Activated naive CD4-positive, alpha-beta T cell treated with anti-CD3 and anti-CD28 coated beads, Interleukin-2, amount 50 U/mL, for 72 hours (primary cell): ENCODE results near the gene FAM219B. TPM values are rescaled to one million over a fixed set of nuclear protein-coding genes. Genes with fewer than 3 reads are reported as not detected.
"Not testable (repeated sequence)": the region's sequence is repeated elsewhere in the genome, so short reads cannot be mapped to it uniquely, and the experiment has no call there.

ENCODE experiments used
- ATAC-seq, 2 donors: fragments of 150-1000 bp; cut with Tn5 transposase; 2 replicates each; pipeline ENCODE4 v1.10.0; 2021; ENCODE audit warnings: mild to moderate bottlenecking in 2 of 2, moderate library complexity in 2 of 2
- DNase-seq, 2 donors: peaks; one replicate each; pipeline ENCODE4 v3.0.0; 2021 to 2022; ENCODE audit warnings: low spot score in 2 of 2
- H3K27ac Mint-ChIP-seq, 2 donors: one replicate each; pipeline ENCODE4 v1.8.0; 2022; ENCODE audit warnings: mild to moderate bottlenecking in 2 of 2, mixed read lengths in 2 of 2
- H3K36me3 Mint-ChIP-seq, 2 donors: one replicate each; pipeline ENCODE4 v1.8.0; 2022; ENCODE audit warnings: mixed read lengths in 2 of 2
- H3K9me3 Mint-ChIP-seq, 2 donors: one replicate each; pipeline ENCODE4 v1.8.0; 2022; ENCODE audit warnings: mixed read lengths in 2 of 2
- total RNA-seq, 2 donors: library from RNA; stranded (reverse); gene quantifications; one replicate each; pipeline ENCODE4 v1.2.3, GENCODE V29; 2022

The FAM219B gene, protein sequence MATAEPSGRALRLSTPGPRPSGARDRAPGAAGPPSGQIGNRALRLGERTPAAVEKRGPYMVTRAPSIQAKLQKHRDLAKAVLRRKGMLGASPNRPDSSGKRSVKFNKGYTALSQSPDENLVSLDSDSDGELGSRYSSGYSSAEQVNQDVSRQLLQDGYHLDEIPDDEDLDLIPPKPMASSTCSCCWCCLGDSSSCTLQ
- 10 to 100 TPM; 61.7 to 66.2 TPM for total RNA-seq

DNA sequence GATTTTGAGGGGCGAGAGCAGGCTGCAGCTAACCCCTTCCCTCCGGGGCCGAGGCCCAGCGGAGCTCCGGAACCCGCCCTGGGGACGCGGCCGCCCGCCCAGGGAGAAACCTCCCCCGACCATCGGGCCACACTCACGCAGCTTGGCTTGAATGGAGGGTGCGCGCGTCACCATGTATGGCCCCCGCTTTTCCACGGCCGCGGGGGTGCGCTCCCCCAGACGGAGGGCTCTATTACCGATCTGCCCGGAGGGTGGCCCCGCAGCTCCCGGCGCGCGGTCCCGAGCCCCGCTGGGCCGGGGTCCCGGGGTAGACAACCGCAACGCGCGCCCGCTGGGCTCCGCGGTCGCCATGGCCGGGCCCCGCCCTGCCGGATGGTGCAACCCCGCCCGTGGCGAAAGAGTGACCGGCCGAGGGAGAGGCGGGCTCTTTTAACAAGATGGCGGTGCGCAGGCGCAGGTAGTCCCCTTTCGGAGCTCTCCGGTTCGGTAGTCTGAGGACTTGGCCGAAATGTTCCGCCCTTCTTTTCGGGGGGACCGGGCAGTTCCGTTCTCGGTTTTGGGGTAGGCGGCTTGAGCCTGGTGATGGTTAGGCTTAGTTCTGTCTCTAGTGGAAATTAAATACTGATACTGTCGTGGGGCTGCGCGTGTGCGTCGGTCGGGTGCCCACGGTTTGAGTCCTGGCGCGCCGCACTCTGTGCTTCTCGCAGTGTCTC is at the start of gene FAM219B:
Gene FAM219B, minus strand, starts transcription at position 402 of the 713 bp plus-strand sequence. Its CDS starts 51 bp downstream, at position 351.
- Mint-ChIP-seq H3K27ac (peak within 1 kb of the TSS; percentile 93 to 96), H3K9me3 (no peaks in the 10 kb centered on the region)
- peak; percentile 86 to 92 for ATAC-seq

DNA sequence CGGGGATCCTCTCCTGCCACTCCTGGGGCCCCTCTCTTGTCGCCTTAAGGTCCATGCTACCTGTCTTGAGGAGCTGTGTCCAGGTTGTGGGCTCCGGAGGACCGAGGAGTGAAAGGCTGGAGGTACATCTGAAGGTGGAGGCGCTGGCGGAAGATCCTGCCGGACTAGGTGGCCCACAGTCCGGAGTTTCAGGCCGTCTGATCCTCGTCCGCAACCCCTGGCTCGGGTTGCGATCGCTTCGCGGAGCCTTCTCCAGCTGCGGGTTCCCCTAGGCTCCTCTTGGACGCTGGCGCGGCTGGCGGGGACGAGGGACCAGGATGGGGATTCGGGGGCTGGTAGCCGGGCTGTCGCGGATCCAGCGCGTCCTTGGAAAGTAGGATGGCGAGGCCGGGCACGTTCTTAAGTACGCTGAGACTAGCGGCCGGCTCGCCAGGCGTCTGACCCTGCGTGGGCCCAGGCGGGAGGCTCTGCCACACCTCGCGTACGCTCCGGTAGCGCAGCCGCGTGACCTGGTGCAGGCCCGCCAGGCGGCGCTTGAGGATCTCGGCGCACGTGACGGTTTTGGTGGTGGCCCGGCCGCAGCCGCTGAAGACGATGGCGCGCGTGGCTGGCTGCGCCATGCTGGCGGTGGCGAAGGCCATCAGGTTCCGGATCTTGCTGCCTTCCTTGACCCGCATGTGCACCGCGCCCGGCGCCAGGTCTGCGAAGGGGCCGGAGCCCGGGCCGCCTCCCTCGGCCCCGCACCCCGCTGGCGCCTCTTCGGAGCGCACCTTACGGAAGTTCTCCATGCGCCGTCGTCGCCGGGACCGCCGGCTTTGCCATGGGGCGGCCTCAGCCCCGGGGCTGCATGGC is 49.4 kb upstream of the FAM219B start:
- no peaks in the 10 kb centered on the region for H3K36me3 Mint-ChIP-seq
- no peaks in the 10 kb centered on the region for H3K9me3 Mint-ChIP-seq
- DNase-seq: peak; percentile 73 to 79
- no peak overlapping the region for H3K27ac Mint-ChIP-seq
- peak; percentile 58 to 69 for ATAC-seq

More for the DNA sequence above, at the start of gene FAM219B:
- peak; percentile 75 to 89 for DNase-seq
- peaks cover 16 to 31% of the 10 kb centered on the region in 2 donors for H3K36me3 Mint-ChIP-seq

DNA sequence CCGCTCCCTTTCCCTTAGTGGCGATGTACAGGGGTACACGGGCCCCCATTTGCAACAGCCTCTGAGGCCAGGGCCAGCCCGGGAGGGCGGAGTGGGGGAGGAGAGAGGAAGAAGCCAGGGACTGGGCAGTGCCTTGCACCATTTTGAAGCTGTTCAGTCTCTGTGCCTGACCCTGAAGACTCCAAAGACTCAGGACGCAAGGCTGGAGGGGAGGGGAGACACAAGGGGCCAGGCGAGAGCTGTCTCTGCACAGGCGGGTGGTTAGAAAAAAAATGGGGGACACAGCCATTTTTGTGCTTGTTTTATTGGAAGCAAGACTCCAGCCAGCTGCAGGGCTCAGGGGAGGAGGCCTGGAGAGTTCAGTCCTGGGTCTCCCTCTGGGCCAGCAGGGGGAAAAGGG is 48.4 kb upstream of the FAM219B start:
- ATAC-seq (no peak), DNase-seq (no peak)
- Mint-ChIP-seq H3K27ac (no peak overlapping the region), H3K36me3 (no peaks in the 10 kb centered on the region), H3K9me3 (no peaks in the 10 kb centered on the region)

DNA sequence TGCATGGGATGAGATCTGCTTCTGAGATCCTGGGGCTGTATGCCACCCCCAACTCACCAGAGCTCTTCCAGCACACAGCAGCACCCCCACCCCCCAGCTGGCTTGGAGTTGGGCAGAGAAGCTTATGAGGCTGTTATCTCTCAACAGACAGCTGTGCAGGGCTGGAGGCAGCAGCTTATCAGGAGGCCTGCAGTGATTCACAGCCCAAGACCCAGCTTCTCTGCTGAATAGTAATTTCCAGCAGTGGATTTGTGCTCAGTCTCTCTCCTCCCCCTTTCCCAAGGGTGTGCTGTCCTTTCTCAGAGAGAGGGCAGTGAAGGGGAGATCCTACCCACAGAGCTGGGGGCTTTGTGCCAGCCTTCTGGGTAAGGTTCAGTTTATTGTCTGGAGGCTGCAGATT is 47.9 kb upstream of the FAM219B start:
- no peak overlapping the region for H3K27ac Mint-ChIP-seq
- no peaks in the 10 kb centered on the region for H3K9me3 Mint-ChIP-seq
- no peak for DNase-seq
- H3K36me3 Mint-ChIP-seq: no peaks in the 10 kb centered on the region
- ATAC-seq: no peak

DNA sequence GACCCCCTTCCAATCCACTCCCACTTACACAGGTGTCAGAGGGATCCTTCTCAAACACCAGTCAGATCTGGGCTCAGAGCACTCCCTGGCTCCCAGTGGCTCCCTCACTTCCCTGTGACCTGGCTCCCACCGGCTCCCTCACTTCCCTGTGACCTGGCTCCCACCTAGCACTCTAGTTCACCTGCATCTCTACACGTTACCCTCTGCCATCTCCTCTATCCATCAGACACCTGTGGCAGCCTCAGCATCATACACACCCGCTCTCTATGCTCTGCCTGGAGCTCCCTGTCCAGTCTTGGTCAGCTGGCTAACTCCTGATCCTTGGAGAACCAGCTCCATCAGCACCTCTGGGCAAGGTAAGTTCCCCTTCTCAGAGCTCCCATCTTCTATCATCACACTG is 44.4 kb upstream of the FAM219B start:
- ATAC-seq (no peak), DNase-seq (no peak)
- H3K36me3 Mint-ChIP-seq: no peaks in the 10 kb centered on the region
- H3K9me3 Mint-ChIP-seq: no peaks in the 10 kb centered on the region
- H3K27ac Mint-ChIP-seq: no peak overlapping the region

DNA sequence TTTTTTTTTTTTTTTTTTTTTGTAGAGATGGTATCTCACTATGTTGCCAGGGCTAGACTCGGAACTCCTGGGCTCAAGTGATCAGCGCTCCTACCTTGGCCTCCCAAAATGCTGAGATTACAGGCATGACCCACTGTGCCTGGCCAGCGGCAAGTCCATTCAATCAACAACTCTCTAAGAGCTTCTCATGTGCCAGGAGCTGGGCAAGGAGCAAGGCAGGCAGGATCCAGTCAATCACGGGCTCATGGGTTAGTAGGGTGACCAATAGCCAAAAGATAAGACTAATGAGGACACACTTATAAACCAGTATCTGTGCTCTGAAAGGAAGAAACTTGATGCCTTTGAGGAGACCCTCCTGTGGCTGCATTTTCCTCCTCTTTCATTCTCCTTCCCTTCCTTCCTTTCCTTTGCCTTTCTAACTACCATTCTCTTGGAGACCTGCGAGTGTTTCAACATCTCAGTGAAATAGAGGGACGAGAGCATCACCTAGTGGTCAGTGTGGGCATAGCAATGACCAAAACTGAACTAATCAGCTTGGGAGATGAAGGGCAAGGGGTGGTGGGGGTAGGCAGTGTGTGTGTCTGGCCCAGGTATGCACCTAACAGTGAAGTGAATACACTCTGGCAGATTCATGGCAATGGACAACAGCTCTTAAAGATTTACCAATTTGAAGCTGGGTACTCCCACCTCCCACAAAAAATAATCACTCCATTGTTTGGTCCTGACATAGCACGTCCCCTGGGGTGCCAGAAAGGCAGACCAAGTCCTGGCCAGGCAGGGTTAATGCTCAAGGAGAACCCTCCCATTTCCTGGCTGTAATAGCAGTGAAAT is 43.6 kb upstream of the FAM219B start:
- DNase-seq: peak in 1 of 2 donors; percentile 86
- Mint-ChIP-seq H3K27ac (no peak overlapping the region), H3K9me3 (no peaks in the 10 kb centered on the region), H3K36me3 (no peaks in the 10 kb centered on the region)
- ATAC-seq: peak; percentile 82 to 85

DNA sequence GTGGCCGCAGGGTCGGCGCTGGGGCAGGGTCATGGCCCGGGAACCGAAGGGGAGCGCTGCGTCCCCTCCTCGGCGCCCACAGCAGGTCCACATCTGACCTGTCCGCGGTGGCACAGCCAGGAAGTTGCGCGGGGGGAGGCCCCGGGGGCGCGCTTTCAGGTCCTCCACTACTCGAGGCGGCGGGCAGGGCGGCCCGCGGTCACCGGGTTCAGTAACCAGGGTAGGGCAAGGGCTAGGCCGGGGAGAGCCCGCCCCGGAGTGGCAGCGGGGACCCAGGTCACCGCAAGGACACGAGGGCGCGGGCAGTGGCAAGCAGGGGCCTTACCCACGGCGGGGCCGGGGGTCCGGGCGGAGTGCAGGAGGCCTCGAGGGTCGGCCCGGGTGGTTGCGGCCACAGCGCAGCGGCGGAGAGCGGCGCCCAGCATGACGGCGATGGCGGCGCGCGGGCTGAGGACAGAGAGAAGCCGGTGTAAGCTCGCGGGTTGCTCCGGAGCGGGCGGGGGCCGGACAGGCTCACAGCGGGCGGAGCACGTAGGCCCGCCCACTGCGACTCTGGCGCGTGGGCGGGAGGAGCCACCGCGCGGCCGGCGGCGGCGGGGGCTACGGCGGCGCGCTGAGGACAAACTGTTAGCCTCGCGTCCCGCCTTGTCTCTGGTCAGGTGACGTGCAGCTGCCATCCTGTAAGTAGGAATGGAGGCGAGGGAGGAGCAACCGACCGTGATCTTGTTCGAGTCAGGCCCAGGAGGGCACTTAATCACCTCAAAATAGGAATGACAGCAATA is 31.1 kb upstream of the FAM219B start, which contains the start of gene COX5A:
Gene COX5A, minus strand, starts transcription at position 484 of the 782 bp plus-strand sequence. Its CDS starts 59 bp downstream, at position 425.
- Mint-ChIP-seq H3K36me3 (peaks cover 13 to 17% of the 10 kb centered on the region in 2 donors), H3K27ac (peak within 1 kb of the TSS; percentile 90 to 94), H3K9me3 (no peaks in the 10 kb centered on the region)
- peak; percentile 92 to 96 for DNase-seq
- ATAC-seq: peak; percentile 92 to 97

DNA sequence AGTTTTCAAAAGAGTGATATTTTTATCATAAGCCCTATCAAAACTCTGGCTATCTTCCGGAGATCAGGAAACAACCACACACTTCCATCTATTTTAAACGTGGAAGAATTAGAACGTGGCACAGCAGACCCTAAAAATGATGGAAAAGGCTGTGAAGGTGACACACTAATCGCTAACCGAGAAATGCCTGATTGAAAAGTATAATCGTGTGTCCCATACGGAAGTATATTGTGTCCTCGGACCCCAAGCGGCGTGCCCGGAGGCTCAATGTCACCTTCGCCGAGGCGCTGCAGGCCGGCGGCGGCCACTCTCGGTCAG is 30.6 kb upstream of the FAM219B start:
- peak overlapping the region; percentile 90 to 94 for H3K27ac Mint-ChIP-seq
- H3K36me3 Mint-ChIP-seq: peaks cover 13 to 17% of the 10 kb centered on the region in 2 donors
- H3K9me3 Mint-ChIP-seq: no peaks in the 10 kb centered on the region
- no peak for ATAC-seq
- DNase-seq: no peak

DNA sequence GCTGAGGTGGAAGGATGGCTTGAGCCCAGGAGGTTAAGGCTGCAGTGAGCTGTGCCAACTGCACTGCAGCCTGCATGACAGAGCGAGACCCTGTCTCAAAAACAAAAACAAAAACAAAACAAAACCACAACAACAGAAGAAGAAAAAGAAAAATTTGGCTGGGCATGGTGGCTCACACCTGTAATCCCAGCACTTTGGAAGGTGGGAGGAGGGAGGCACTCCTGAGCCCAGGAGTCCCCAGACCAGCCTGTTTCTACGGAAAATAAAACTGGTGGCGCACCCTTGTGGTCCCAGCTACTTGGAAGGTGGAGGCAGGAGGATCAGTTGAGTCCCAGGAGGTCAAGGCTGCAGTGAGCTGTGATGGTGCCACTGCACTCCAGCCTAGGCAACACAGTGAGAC is 28.5 kb upstream of the FAM219B start:
- ATAC-seq, H3K9me3 Mint-ChIP-seq, DNase-seq: not testable (repeated sequence)
- peak overlapping the region in 1 of 2 donors; percentile 44 for H3K27ac Mint-ChIP-seq
- H3K36me3 Mint-ChIP-seq: peaks cover 13 to 17% of the 10 kb centered on the region in 2 donors

DNA sequence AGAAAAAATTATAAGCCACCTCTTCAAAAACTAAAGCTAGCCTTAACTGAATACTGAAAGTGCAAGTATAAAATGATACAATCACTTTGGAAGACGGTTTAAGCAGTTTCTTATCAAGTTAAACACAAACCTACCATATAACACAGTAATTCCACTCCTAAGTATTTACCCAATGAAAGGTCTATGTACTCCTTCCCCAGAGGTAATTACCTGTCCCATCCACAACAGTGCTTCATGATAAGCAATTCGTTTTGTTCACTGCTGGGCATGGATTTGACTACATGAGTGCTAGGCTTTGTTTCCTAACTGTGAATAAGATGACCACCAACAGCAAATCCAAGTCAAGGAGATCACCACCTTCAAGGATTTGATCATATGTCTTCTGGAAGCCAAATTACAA is 26.9 kb upstream of the FAM219B start:
- Mint-ChIP-seq H3K36me3 (peaks cover 13 to 17% of the 10 kb centered on the region in 2 donors), H3K27ac (peak overlapping the region in 1 of 2 donors; percentile 81), H3K9me3 (no peaks in the 10 kb centered on the region)
- DNase-seq: no peak
- no peak for ATAC-seq

DNA sequence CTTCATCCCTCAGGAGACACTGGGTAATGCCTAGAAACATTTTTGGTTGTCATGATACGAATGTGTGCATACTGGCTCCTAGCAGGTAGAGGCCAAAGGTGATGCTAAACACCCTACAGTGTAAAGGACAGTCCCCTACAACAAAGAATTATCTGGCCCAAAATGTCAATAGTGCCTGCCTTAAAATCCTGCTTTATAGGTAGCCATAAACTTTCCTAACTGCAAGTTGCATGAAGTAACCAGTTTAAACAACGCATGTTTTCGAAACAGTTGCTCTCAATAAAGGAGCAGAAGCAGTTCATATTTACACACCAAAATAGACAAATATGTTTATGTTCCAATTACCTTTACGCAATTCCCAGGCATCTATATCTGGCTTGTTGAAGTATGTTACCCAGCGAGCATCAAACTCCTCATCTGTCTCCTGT is 22.1 kb upstream of the FAM219B start:
- Mint-ChIP-seq H3K27ac (no peak overlapping the region), H3K9me3 (no peaks in the 10 kb centered on the region), H3K36me3 (no peaks in the 10 kb centered on the region)
- no peak for DNase-seq
- ATAC-seq: no peak

DNA sequence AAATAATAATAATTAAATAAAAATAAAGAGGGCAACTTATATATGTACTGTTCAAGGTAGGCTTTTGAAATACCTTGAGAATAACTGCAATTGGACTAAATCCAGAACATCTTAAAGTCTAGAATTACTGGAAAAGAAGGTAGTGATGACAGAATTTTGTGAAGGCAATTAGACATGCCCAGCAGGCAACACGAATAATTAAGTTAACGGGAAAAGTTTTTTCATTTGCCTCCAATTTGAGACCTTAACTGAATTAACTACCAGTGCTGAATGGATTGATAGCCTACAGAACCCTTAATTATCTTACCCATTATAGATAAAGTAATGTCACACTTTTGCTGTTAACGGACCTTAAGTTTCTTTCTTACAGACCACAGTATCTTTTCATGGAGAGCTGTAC is 17.9 kb upstream of the FAM219B start:
- no peak for ATAC-seq
- no peaks in the 10 kb centered on the region for H3K9me3 Mint-ChIP-seq

DNA sequence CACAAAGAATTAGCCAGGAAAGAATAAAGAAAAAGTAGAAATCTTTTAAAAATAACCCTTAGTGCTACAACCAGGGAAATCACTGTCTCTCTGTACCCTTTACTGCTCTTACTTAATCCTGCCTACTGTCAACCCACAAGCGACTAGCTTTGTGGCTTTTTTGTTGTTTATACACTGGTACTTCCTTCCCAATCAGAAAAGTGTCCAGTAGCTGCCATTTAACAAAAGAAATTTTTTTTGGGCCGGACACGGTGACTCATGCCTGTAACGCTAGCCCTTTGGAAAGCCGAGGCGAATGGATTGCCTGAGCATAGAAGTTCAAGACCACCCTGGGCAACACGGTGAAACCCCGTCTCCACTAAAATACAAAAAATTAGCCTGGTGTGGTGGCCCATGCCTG is 13.8 kb upstream of the FAM219B start:
- H3K36me3 Mint-ChIP-seq: peaks cover 11 to 32% of the 10 kb centered on the region in 2 donors
- H3K27ac Mint-ChIP-seq: no peak overlapping the region
- ATAC-seq (no peak), DNase-seq (no peak)
- H3K9me3 Mint-ChIP-seq: no peaks in the 10 kb centered on the region

More for the DNA sequence above, 17.9 kb upstream of the FAM219B start:
- Mint-ChIP-seq H3K27ac (no peak overlapping the region), H3K36me3 (peaks cover 4 to 16% of the 10 kb centered on the region in 2 donors)
- DNase-seq: no peak

DNA sequence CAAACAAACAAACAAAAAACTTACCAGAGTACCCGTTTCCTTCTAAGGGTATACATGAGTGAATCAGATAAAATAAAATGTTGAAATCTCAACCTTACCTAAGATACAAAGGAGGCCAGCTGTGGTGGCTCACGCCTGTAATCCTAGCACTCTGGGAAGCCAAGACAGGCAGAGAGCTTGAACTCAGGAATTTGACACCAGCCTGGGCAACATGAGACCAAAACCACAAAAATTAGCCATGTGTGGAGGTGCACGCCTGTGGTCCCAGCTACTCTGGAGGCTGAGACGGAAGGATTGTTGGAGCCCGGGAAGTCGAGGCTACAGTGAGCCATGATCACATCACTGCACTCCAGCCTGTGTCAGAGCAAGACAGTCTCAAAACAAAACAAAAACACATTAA is 11.0 kb upstream of the FAM219B start:
- DNase-seq: no peak
- no peak for ATAC-seq
- Mint-ChIP-seq H3K36me3 (peaks cover 11 to 38% of the 10 kb centered on the region in 2 donors), H3K9me3 (no peaks in the 10 kb centered on the region), H3K27ac (peak overlapping the region in 1 of 2 donors; percentile 60)

DNA sequence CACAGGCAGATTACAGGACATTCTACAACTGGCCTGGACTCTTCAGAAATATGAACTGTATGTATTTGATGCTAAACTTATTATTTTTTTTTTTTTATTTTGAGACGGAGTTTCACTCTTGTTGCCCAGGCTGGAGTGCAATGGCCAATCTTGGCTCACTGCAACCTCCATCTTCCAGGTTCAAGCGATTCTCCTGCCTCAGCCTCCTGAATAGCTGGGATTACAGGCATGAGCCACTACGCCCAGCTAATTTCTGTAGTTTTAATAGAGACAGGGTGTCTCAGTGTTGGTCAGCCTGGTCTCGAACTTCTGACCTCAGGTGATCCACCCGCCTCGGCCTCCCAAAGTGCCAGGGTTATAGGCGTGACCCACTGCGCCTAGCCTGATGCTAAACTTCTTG is 7.1 kb upstream of the FAM219B start:
- DNase-seq, H3K9me3 Mint-ChIP-seq, ATAC-seq, H3K27ac Mint-ChIP-seq: not testable (repeated sequence)
- H3K36me3 Mint-ChIP-seq: peaks cover 2 to 28% of the 10 kb centered on the region in 2 donors
